ENCODE data around the gene ARHGAP26.

GRCh38 chr5:142918959-142919635, 148.9 kb downstream of the ARHGAP26 start:
- TF ChIP-seq POLR2AphosphoS5 (IDR thresholded peaks at IDR 0.05; ENCODE audit: low read depth, low read length) (no peak), CTCF (IDR thresholded peaks at IDR 0.05) (no peak), REST (IDR thresholded peaks at IDR 0.05; ENCODE audit: insufficient read depth in 1 of 2, low read depth in 2 of 2, low read length in 1 of 2) (no peak), SIN3A (IDR thresholded peaks at IDR 0.05; ENCODE audit: borderline replicate concordance, insufficient read depth, low read depth, low read length) (no peak), TCF7L2 (IDR thresholded peaks at IDR 0.05; ENCODE audit: low read depth, low read length) (no peak)
